Measurements from ENCODE around the gene AFF3. TPM values are rescaled to one million over a fixed set of nuclear protein-coding genes. Genes with fewer than 3 reads are reported as not detected.

The AFF3 gene
- total RNA-seq, 1 donor from 2014 or later = 8.0 TPM

GRCh38 chr2:99877963-99878362 is 264.4 kb downstream of the AFF3 start:
- Histone ChIP-seq H3K27ac (replicated peaks) (no peak overlapping the region), H3K27me3 (ENCODE audit: low read depth) (no peaks in the 10 kb centered on the region), H3K36me3 (no peaks in the 10 kb centered on the region), H3K4me3 (no peak overlapping the region), H3K4me1 (peaks cover 20% of the 10 kb centered on the region), H3K9me3 (replicated peaks) (no peaks in the 10 kb centered on the region)
- TF ChIP-seq CTCF (IDR thresholded peaks at IDR 0.05; ENCODE audit: borderline replicate concordance) = no peak
- no peak for DNase-seq
- intact Hi-C loops (cut with micrococcal nuclease) = no loop called here

- no peaks in the 10 kb centered on the region for H3K27me3 ChIP-seq (ENCODE audit: low read depth)
- no peaks in the 10 kb centered on the region for H3K36me3 ChIP-seq
- no peaks in the 10 kb centered on the region for H3K9me3 ChIP-seq (replicated peaks)
- no peak for TF ChIP-seq CTCF (IDR thresholded peaks at IDR 0.05; ENCODE audit: borderline replicate concordance)
- H3K4me3 ChIP-seq = no peak overlapping the region
- peaks cover 12% of the 10 kb centered on the region for H3K4me1 ChIP-seq
- no peak for DNase-seq
- intact Hi-C loops (cut with micrococcal nuclease) = no loop called here
- H3K27ac ChIP-seq (replicated peaks) = no peak overlapping the region
These were observed 265.4 kb downstream of the AFF3 start for GRCh38 chr2:99876956-99877355.

- no peak for DNase-seq
- Histone ChIP-seq H3K27ac (replicated peaks) (no peak overlapping the region), H3K4me1 (peaks cover 7% of the 10 kb centered on the region), H3K9me3 (replicated peaks) (no peaks in the 10 kb centered on the region), H3K4me3 (no peak overlapping the region), H3K27me3 (ENCODE audit: low read depth) (no peaks in the 10 kb centered on the region), H3K36me3 (no peaks in the 10 kb centered on the region)
- no peak for TF ChIP-seq CTCF (IDR thresholded peaks at IDR 0.05; ENCODE audit: borderline replicate concordance)
- intact Hi-C loops (cut with micrococcal nuclease) = no loop called here
These were observed 266.7 kb downstream of the AFF3 start for GRCh38 chr2:99875627-99876201.

GRCh38 chr2:99868260-99868659 is 274.1 kb downstream of the AFF3 start:
- Histone ChIP-seq H3K4me3 (no peak overlapping the region), H3K27me3 (ENCODE audit: low read depth) (no peaks in the 10 kb centered on the region), H3K4me1 (peaks cover 17% of the 10 kb centered on the region), H3K9me3 (replicated peaks) (no peaks in the 10 kb centered on the region), H3K36me3 (no peaks in the 10 kb centered on the region), H3K27ac (replicated peaks) (no peak overlapping the region)
- DNase-seq = no peak
- no peak for TF ChIP-seq CTCF (IDR thresholded peaks at IDR 0.05; ENCODE audit: borderline replicate concordance)
- intact Hi-C loops (cut with micrococcal nuclease) = no loop called here

GRCh38 chr2:99867770-99868169 is 274.6 kb downstream of the AFF3 start:
- intact Hi-C loops (cut with micrococcal nuclease) = no loop called here
- H3K27me3 ChIP-seq (ENCODE audit: low read depth) = no peaks in the 10 kb centered on the region
- no peaks in the 10 kb centered on the region for H3K9me3 ChIP-seq (replicated peaks)
- H3K27ac ChIP-seq (replicated peaks) = no peak overlapping the region
- no peak overlapping the region for H3K4me3 ChIP-seq
- DNase-seq = no peak
- H3K4me1 ChIP-seq = peaks cover 17% of the 10 kb centered on the region
- H3K36me3 ChIP-seq = no peaks in the 10 kb centered on the region
- no peak for TF ChIP-seq CTCF (IDR thresholded peaks at IDR 0.05; ENCODE audit: borderline replicate concordance)

Measured in left ventricle myocardium inferior (tissue), 1 donor.